Stomach (tissue), 4 donors: ENCODE measurements around the gene PKHD1.

ENCODE experiments used
- CTCF ChIP-seq, 7 experiments: fragments of 450-650 bp in 4 of 7; fragments of 200-600 bp in 3 of 7; sonication (generic) in 3 of 7; IDR thresholded peaks; one replicate each; pipeline ENCODE4 v1.5.1; 2016 to 2019; ENCODE audit warnings: antibody characterized with exemption in 7 of 7, control low read depth in 2 of 7, mild to moderate bottlenecking in 1 of 7
- EP300 ChIP-seq: sonication (generic); formaldehyde crosslinking; IDR thresholded peaks from one replicate; pipeline ENCODE4 v1.6.1; 2017; ENCODE audit warnings: antibody characterized with exemption
- POLR2A ChIP-seq, 4 donors: fragments of 450-650 bp; IDR thresholded peaks; one replicate each; pipeline ENCODE4 v1.6.1; 2016; ENCODE audit warnings: antibody characterized with exemption in 4 of 4, control low read depth in 2 of 4, mild to moderate bottlenecking in 1 of 4, moderate library complexity in 1 of 4
- POLR2AphosphoS5 ChIP-seq, 3 donors: sonication (generic); formaldehyde crosslinking; IDR thresholded peaks; one replicate each; pipeline ENCODE4 v1.6.1; 2016; ENCODE audit warnings: antibody characterized with exemption in 3 of 3

- TF ChIP-seq POLR2AphosphoS5 (IDR thresholded peaks at IDR 0.05) (no peak), CTCF (IDR thresholded peaks at IDR 0.05) (no peak), POLR2A (IDR thresholded peaks at IDR 0.05) (no peak), EP300 (no peak)
Observed at GRCh38 chr6:51953246-51953645, 134.2 kb downstream of the PKHD1 start.
